HG03520 (cell line): ENCODE results near the gene PNKD.
A peak's percentile ranks its signal among the peaks of the same experiment; 100 is the strongest.

Experiments used
- ATAC-seq: cut with Tn5 transposase; IDR thresholded peaks from one replicate; pipeline ENCODE4 v1.9.1; 2021; ENCODE audit warnings: mild to moderate bottlenecking, moderate library complexity; ENCODE audit not compliant: unreplicated experiment

PNKD gene

GRCh38 chr2:218334531-218334930 lies 64.2 kb downstream of the PNKD start:
- no peak for ATAC-seq

- ATAC-seq = no peak
Observed at GRCh38 chr2:218340656-218341055, 70.3 kb downstream of the PNKD start.

GRCh38 chr2:218341381-218341780 lies 71.1 kb downstream of the PNKD start:
- ATAC-seq = no peak

- no peak for ATAC-seq
Observed at GRCh38 chr2:218342837-218343236, 72.5 kb downstream of the PNKD start.

- no peak for ATAC-seq
Observed at GRCh38 chr2:218343591-218343990, 73.3 kb downstream of the PNKD start.

- no peak for ATAC-seq
Observed at GRCh38 chr2:218344090-218344754, 73.9 kb downstream of the PNKD start.

GRCh38 chr2:218344755-218345417 lies 74.6 kb downstream of the PNKD start:
- ATAC-seq = no peak

- ATAC-seq = no peak
Observed at GRCh38 chr2:218345491-218346236, 75.3 kb downstream of the PNKD start.

- ATAC-seq = no peak
Observed at GRCh38 chr2:218347172-218347571, 76.9 kb downstream of the PNKD start.

- no peak for ATAC-seq
Observed at GRCh38 chr2:218354045-218354444, 83.7 kb downstream of the PNKD start.

GRCh38 chr2:218354850-218355443 lies 84.6 kb downstream of the PNKD start:
- ATAC-seq = no peak

GRCh38 chr2:218357236-218358177 lies 87.2 kb downstream of the PNKD start:
- ATAC-seq = no peak

GRCh38 chr2:218360453-218360852 lies 90.1 kb downstream of the PNKD start:
- ATAC-seq = no peak

GRCh38 chr2:218362606-218363005 lies 92.3 kb downstream of the PNKD start:
- no peak for ATAC-seq

- no peak for ATAC-seq
Observed at GRCh38 chr2:218363736-218364135, 93.4 kb downstream of the PNKD start.

GRCh38 chr2:218364196-218364595 lies 93.9 kb downstream of the PNKD start:
- no peak for ATAC-seq

GRCh38 chr2:218366621-218367414 lies 96.5 kb downstream of the PNKD start:
- ATAC-seq = no peak

- peak; percentile 93 for ATAC-seq
Observed at GRCh38 chr2:218367415-218368149, 97.3 kb downstream of the PNKD start.

- no peak for ATAC-seq
Observed at GRCh38 chr2:218368150-218368528, 97.8 kb downstream of the PNKD start.
